GM18951 (cell line): ENCODE results near the gene RBM33.

Experiments used
- POLR2A ChIP-seq: IDR thresholded peaks from 4 replicates; pipeline ENCODE4 v1.6.1; 2011; ENCODE audit warnings: mild to moderate bottlenecking; ENCODE audit not compliant: insufficient read length, insufficient read depth; ENCODE audit errors: extremely low read depth
- in situ Hi-C: fragments of 300-500 bp; cut with MboI; formaldehyde crosslinking; loops from one replicate; pipeline ENCODE4 v1.12.0; 2022; ENCODE audit warnings: low sequenced_read_pairs, mixed read lengths, inconsistent platforms; ENCODE audit not compliant: unreplicated experiment

Gene RBM33

DNA sequence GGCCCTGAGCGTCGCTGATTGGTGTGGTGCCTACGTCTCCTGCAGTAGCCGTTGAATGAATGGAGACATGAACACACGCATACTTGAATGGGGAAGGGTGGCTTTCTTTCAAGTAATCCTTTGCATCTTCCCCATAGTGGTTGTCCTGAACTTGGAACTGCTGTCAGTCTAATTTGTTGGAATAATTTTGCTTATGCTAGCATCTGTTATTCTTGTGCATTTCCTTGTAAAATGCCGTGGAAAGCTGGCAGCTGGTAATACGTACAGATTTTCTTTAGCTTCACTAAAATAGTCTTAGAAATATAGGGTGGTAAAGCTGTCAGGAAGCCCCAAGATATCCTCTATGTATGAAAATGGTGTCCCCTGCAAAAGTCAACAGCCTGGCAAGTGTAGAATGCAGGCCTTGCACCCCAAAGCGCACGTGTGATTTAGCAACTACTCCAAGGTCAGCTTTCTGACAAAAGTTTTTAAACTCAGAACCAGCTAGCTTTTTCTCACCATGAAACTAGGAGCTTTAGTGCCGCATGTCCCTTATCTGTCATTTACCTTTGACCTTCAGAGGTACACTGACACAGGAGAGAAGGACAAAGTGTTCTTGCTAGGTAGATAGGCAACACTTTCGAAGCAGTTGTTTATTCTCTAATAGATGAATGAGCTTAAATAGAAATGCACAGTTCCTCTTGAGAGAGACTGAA is 70.8 kb downstream of the RBM33 start:
- in situ Hi-C loops: no loop called here
- no peak for TF ChIP-seq POLR2A

DNA sequence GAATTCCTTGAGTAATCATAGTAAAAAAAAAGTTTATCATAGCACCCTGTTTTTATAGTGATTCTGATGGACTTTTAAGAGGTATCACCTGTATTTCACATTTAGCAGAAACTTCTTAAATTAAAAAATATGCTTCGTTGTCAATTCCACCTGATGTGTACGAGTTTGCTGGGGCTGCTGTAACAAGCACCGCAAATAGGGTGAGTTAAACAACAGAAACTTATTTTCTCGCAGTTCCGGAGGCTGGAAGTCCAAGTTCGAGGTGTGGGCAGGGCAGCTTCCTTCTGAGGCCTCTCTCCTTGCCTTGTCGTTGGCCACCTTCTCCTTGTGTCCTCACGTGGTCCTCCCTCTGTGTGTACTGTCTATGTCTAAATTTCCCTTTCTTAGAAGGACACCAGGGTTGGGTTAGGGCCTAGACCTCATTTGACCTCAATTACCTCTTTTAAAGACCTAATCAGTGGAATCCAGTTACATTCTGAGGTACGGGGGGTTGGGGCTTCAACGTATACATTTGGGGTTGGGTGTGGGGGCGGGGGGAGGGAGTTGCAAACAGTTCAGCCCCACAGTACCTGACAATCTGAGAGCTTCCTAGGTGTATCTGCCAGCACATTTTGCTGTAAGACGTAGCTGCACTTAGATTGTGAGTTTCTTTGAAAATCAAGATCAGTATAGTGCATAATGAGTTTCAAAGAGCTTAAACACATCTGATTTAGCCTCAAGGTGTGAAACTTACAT is 72.7 kb downstream of the RBM33 start:
- TF ChIP-seq POLR2A: no peak
- in situ Hi-C loops: no loop called here

DNA sequence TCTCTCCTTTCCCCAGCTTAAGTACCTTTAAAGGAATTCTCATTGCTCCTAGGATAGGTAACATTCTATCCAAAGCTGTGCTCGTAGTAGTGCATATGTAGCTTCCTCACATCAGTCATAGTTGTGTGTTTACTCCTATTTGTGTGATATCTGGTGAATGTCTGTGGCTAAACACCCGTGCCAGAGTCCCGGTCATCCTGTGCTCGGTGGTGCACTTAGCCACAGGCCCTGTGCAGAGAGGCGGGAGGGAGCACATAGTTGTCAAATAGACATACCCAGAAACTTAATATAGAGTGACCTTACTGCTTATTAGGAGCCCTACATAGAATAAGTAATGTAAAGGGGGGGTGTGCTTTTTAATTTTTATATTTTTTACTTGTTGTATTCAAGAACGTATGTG is 76.6 kb downstream of the RBM33 start:
- TF ChIP-seq POLR2A: no peak
- in situ Hi-C loops: no loop called here

DNA sequence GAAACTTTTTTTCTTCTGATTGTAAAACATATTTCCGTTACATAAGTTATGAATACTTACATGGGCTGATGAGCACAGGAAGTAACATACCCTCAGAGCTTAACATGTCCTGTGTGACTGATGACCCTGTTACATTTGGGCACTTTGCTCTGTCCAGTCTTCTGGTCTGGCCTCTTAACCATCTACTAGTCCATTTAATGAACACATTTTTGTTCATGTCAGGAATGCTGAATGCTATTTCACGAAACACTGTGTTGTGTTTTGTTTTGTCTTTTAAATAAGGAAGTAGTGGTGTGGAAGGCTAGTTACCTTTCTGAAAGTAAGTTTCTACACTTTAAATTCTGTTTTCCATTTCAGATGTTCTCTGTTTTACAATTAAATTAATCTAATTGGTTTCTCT is 77.7 kb downstream of the RBM33 start:
- in situ Hi-C loops: no loop called here
- TF ChIP-seq POLR2A: no peak

DNA sequence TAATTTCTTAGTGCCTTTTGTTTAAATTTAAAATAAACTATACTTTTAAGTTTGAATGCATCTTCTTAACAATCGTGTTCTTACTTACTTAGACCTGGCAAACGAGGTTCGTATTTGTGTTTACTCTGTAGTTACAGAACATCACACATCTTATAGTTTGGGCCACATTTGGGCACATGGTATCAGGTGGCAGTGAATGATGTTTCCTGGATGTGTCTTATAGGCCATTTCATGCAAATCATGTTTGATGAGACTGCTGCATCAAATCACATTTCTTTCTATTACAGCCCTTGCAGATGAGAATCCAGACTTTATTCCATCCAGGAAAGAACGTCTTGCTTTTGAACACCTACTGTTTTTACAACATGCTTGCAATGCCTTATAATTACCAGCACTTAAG is 78.5 kb downstream of the RBM33 start:
- in situ Hi-C loops: no loop called here

DNA sequence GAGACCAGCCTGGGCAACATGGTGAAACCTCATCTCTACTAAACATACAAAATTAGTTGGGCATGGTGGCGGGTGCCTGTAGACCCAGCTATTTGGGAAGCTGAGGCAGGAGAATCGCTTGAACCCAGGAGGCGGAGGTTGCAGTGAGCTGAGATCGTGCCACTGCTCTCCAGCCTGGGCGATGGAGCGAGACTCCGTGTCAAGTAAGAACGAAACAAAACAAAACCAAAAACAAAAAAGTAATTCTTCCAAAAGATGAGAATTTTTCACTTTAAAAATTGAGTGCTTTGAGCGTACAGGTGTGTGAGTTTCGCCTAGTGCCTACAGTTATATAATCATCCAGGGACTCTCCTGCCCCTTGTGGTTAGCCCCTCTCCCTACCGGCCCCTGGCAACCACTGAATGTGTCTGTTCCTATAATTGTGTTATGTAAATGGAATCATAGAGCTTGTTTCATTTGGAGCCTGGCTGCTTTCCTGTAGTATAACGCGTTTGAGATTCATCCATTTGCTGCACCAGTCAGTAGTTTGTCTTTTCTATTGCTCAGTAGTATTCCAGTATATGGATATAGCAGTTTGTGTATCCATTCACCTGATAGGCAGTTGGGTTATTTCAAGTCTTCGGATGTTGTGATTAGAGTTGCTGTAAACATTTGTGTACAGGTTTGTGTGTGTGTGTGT is 80.0 kb downstream of the RBM33 start:
- in situ Hi-C loops: loop anchor here (25.0 kb wide), 1 partner anchor 337 kb away; no protein-coding TSS in a partner anchor
- no peak for TF ChIP-seq POLR2A

More for the DNA sequence above, 78.5 kb downstream of the RBM33 start:
- TF ChIP-seq POLR2A: no peak

DNA sequence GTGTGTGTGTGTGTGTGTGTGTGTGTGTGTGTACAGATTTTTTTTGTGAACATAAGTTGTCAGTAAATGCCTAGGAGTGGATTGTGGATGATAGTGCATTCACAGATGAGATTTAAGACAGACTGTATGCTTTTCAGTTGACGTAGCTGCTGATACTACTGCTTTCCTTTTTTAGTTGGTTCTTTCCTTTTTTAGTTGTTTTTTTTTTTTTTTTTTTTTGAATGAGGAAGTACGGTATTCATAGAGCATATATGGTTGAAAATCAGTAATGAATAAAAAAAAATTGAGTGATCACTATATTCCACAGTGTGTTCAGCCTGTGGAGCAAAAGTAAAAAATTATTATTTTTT is 80.5 kb downstream of the RBM33 start:
- in situ Hi-C loops: loop anchor here (25.0 kb wide), 1 partner anchor 338 kb away; no protein-coding TSS in a partner anchor
- TF ChIP-seq POLR2A: no peak

DNA sequence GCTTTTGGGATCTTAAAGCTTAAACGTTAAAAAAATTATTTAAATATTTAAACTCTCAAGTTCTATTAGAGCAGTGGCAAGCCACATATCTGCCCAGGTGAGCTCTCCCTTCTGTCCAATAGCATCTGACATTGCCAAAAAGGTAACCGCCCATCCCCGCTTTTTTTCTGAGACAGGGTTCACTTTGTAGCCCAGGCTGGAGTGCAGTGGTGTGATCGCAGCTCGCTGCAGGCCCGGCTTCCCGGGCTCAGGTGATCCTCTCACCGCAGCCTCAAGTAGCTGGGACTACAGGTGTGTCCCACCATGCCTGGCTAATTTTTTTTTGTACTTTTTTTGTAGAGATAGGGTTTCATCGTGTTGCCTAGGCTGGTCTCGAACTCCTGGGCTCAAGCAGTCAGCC is 83.2 kb downstream of the RBM33 start:
- no peak for TF ChIP-seq POLR2A
- in situ Hi-C loops: loop anchor here (25.0 kb wide), 1 partner anchor 340 kb away; no protein-coding TSS in a partner anchor

DNA sequence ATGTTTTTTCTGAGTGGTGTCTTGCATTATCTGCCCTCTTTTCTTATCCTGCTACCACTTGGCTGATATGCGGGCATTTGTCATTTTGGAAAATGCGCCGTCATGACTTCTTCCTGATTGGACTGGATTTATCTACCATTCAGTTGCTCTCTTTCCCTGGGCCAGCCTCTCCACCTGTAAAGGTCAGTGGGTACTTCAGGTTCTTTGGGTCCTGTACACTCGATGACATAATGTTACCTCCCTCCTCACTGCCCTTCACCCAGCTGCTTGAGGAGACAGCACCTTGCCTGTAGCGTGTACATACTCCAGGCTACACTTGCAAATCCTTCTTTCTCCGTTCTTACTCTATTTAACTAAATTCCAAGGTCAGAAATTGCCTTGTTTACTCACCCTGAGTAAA is 83.7 kb downstream of the RBM33 start:
- in situ Hi-C loops: loop anchor here (25.0 kb wide), 1 partner anchor 341 kb away; no protein-coding TSS in a partner anchor
- TF ChIP-seq POLR2A: no peak

DNA sequence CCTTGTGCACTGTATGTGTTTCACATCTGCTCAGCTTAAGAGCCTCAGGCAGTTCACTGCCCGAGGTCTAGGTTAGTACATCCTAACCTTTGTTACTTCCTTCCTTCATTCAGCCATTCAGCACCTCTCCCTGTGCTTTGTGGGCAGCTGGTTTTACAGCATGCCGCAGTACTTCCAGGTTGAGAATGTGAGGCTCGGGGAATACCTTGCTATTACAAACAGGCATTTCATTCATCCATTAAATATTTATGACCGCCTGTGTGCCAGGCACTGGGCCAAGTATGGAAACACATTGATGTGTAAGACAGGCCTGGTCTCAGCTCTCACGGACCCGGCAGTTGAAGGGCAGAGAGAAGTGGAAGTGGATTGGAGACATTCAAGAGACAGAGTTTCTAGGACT is 85.4 kb downstream of the RBM33 start:
- in situ Hi-C loops: loop anchor here (25.0 kb wide), 1 partner anchor 343 kb away; no protein-coding TSS in a partner anchor
- TF ChIP-seq POLR2A: no peak

DNA sequence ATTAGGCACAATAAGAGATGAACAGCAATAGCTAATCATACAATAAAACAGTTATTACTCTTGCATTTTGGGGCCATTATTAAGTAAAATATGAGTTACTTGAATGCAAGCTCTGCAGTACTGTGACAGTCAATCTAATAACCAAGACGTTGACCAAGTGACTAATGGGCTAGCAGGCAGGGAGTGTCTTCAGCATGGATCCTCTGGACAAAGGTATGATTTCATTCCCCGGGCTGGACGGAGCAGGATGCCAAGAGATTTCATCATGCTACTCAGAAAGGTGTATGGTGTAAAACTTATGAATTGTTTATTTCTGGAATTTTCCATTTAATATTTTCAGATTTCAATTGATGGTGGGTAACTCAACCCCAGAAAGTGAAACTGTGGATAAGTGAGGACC is 86.9 kb downstream of the RBM33 start:
- TF ChIP-seq POLR2A: no peak
- in situ Hi-C loops: loop anchor here (25.0 kb wide), 1 partner anchor 344 kb away; no protein-coding TSS in a partner anchor

DNA sequence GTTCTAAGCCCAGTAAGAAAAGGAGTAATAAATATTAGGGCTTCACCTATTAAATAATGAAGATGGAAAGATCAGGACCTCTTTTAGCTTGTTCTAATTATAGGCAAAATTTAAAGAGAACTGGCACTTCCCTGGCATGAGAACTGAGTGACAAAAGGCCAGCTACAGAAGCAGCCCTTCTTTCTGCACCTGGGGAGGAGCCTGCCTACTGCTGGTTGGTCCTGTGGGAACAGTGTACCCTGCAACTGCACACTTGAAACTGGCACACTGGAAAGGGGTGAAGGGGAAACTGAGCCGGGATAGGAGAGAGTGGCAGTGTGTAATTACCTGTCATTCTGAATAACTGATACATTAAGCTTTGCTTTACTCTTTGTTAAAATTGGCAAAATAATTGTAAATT is 87.4 kb downstream of the RBM33 start:
- no peak for TF ChIP-seq POLR2A
- in situ Hi-C loops: loop anchor here (25.0 kb wide), 1 partner anchor 345 kb away; no protein-coding TSS in a partner anchor

DNA sequence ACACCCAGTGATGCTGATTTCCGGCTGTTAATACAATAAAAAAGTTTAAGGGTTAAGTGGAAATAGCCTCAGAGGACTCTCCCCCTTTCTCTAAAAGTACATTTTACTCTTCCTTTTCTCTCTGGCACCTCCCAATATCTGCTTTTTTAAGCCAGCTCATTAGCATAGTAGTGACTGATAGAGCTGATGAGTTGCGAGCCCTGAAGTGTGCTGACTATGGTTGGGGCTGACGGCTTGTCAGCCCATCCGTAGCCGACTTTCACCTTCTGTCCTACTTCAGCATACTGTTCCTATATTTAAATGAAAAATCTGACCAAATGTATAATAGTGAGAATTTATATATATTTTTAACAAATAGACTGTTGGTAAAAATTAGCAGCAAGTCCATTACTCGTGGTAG is 87.8 kb downstream of the RBM33 start:
- in situ Hi-C loops: loop anchor here (25.0 kb wide), 1 partner anchor 345 kb away; no protein-coding TSS in a partner anchor

More for the DNA sequence above, 87.8 kb downstream of the RBM33 start:
- no peak for TF ChIP-seq POLR2A
